ENCODE measurements around the gene ABCA4.

ABCA4 gene

GRCh38 chr1:94105957-94106529, 14.9 kb downstream of the ABCA4 start:
- Histone ChIP-seq H4K20me1 (peaks cover 6% of the 10 kb centered on the region), H3K27me3 (peaks cover 48% of the 10 kb centered on the region), H3K36me3 (no peaks in the 10 kb centered on the region), H3K4me1 (peaks cover 74% of the 10 kb centered on the region), H3K27ac (no peak overlapping the region), H3K4me3 (no peak overlapping the region), H3K4me2 (peak overlapping the region; percentile 88), H3K9ac (no peak overlapping the region), H3K9me3 (no peaks in the 10 kb centered on the region)
- TF ChIP-seq Cebpa-rat (IDR thresholded peaks at IDR 0.05) = no peak

DNA sequence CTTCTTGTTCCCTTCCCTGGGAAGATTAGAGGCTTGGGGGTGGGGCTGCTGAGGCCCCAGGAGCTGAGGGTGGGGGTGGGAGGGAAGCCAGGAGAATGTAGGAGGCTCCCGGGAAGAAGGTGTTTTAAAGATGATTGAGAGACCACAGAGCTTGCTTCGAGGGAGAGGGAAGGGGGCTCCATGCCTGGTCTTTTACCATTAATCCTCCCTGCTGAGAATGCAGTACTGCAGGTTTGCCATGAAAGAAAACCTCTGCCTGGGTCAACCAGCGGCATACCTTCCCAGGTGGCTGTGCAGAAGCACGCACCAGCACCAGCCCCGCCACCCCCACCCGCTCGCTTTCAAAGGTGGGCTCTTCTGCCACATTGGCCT, 15.4 kb downstream of the ABCA4 start:
- Histone ChIP-seq H4K20me1 (peaks cover 6% of the 10 kb centered on the region), H3K4me3 (no peak overlapping the region), H3K4me2 (peak overlapping the region; percentile 88), H3K27ac (no peak overlapping the region), H3K36me3 (no peaks in the 10 kb centered on the region), H3K9ac (no peak overlapping the region), H3K4me1 (peaks cover 69% of the 10 kb centered on the region), H3K27me3 (peaks cover 48% of the 10 kb centered on the region), H3K9me3 (no peaks in the 10 kb centered on the region)
- no peak for TF ChIP-seq Cebpa-rat (IDR thresholded peaks at IDR 0.05)

DNA sequence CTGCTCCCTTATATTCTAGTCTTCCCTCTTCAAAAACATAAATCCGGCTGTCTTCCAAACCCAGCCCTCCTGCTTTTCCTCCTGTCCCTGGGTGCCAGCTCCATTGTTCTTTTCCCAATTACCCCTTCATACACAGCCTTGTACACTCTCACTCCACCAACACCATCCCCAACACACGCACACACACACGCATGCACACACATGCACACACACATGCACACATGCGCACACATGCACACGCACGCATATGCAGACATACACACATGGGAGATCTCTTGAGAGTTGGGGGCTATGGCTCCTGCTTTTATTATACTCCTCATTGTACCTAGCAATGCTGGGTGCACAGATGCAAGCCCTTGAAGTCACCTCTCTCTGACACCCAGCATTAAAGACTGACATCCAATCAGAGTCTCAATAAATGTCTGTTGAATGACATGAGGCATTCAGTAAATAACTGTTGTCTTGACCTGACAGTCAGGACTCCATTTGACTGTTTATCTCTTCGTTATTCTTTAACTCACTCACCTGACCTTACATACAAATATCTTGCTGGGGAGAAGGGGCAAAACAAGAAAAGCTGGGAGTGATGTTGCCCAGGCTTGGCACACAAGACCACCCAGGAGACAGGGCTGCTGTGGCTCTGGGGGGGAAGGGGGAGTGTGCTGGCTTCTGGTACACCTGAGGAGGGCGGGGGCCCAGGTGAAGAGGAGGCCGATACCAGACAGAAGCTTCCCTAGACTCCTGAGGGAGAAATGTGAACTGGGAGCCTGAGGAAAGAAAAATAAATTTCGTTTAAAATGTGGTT, 16.0 kb downstream of the ABCA4 start:
- peaks cover 6% of the 10 kb centered on the region for H4K20me1 ChIP-seq
- H3K4me1 ChIP-seq = peaks cover 64% of the 10 kb centered on the region
- H3K27me3 ChIP-seq = peaks cover 48% of the 10 kb centered on the region
- H3K4me3 ChIP-seq = no peak overlapping the region
- no peaks in the 10 kb centered on the region for H3K36me3 ChIP-seq
- no peak overlapping the region for H3K27ac ChIP-seq
- no peak overlapping the region for H3K9ac ChIP-seq
- no peaks in the 10 kb centered on the region for H3K9me3 ChIP-seq
- peak overlapping the region; percentile 88 for H3K4me2 ChIP-seq
- TF ChIP-seq Cebpa-rat (IDR thresholded peaks at IDR 0.05) = no peak

GRCh38 chr1:94104127-94104684, 16.7 kb downstream of the ABCA4 start:
- no peak overlapping the region for H3K4me3 ChIP-seq
- no peak overlapping the region for H3K27ac ChIP-seq
- H3K4me1 ChIP-seq = peaks cover 64% of the 10 kb centered on the region
- no peak for TF ChIP-seq Cebpa-rat (IDR thresholded peaks at IDR 0.05)
- H3K36me3 ChIP-seq = no peaks in the 10 kb centered on the region
- H3K4me2 ChIP-seq = peak overlapping the region; percentile 88
- H3K27me3 ChIP-seq = peaks cover 48% of the 10 kb centered on the region
- H3K9ac ChIP-seq = no peak overlapping the region
- no peaks in the 10 kb centered on the region for H3K9me3 ChIP-seq
- peaks cover 6% of the 10 kb centered on the region for H4K20me1 ChIP-seq

DNA sequence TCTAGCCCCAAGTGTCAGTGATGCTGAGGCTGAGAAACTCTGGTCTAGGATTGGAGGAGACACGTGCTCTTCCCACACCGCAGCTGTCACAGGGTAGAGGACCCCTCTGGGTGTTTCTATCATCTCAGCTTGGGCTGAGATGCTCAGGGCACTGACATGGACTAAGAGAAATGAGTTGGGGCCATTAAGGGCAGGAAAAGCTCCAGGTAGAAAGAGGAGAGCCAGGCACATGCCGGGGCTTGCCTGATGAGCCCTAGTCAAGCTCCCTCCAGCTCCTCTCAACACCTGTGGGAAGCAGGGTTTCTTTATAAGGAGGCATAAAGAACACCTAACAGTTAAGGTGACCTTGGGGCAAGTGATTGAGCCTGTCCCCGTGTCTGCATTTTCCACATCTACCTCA, 17.3 kb downstream of the ABCA4 start:
- Histone ChIP-seq H3K27me3 (peaks cover 48% of the 10 kb centered on the region), H4K20me1 (peaks cover 6% of the 10 kb centered on the region)

DNA sequence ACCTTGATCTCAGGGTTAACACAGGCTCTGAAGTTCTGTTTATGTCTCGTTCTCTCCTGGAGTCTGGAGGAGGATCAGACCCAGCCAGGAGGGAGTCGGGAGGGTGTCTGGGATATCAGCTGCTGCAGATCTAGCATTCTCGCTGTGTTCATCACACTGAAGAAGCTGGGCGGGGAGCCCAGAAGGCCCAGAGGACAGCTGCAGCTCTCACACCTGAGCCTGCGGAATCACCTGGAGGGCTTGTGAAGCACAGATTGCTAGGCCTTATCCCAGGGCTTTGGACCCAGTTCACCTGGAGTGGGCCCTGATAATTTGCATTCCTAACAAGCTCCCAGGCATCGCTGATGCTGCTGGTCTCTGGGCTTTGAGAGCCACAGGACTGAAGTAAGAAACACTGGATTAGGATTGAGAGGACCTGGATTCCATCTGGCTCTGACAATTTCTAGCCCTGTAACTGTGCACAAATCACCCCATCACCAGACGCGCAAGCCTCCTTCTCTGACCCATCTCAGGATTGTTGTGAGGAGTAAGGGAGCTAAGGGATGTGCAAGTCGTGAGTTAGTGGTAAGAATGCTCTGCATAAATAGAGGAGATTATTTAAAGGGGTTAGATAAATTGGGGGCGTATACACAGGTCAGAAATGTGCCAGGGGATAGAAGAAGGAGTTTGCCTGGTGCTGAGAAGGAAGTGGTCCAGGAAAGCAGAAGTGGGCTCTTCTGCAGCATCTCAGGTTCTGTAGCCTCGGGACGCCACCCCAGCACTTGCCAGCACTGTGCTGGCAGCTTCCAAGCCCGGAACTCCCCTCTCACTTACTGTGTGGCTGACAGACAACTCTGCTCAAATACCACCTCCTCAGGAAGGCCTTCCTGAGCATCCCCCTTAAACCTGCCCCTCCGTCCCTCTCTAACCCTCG, 19.1 kb downstream of the ABCA4 start:
- peak overlapping the region; percentile 21 for H3K4me2 ChIP-seq
- H3K27me3 ChIP-seq = peaks cover 32% of the 10 kb centered on the region
- no peak overlapping the region for H3K9ac ChIP-seq
- peaks cover 73% of the 10 kb centered on the region for H3K4me1 ChIP-seq
- no peak overlapping the region for H3K27ac ChIP-seq
- TF ChIP-seq Cebpa-rat (IDR thresholded peaks at IDR 0.05) = no peak
- H3K4me3 ChIP-seq = no peak overlapping the region
- no peaks in the 10 kb centered on the region for H3K36me3 ChIP-seq
- no peaks in the 10 kb centered on the region for H3K9me3 ChIP-seq
- peaks cover 6% of the 10 kb centered on the region for H4K20me1 ChIP-seq

More for the DNA sequence above, 17.3 kb downstream of the ABCA4 start:
- H3K4me3 ChIP-seq = no peak overlapping the region
- H3K4me1 ChIP-seq = peaks cover 67% of the 10 kb centered on the region
- H3K9ac ChIP-seq = no peak overlapping the region
- no peak for TF ChIP-seq Cebpa-rat (IDR thresholded peaks at IDR 0.05)
- H3K4me2 ChIP-seq = no peak overlapping the region
- H3K9me3 ChIP-seq = no peaks in the 10 kb centered on the region
- no peaks in the 10 kb centered on the region for H3K36me3 ChIP-seq
- H3K27ac ChIP-seq = no peak overlapping the region

GRCh38 chr1:94100785-94101612, 19.9 kb downstream of the ABCA4 start:
- Histone ChIP-seq H3K4me3 (no peak overlapping the region), H3K4me1 (peaks cover 73% of the 10 kb centered on the region)

GRCh38 chr1:94100129-94100784, 20.7 kb downstream of the ABCA4 start:
- TF ChIP-seq Cebpa-rat (IDR thresholded peaks at IDR 0.05) = no peak
- peak overlapping the region; percentile 51; the same call in 1 of the 2 replicates for H3K4me2 ChIP-seq
- no peak overlapping the region for H3K27ac ChIP-seq
- no peaks in the 10 kb centered on the region for H3K36me3 ChIP-seq
- no peak overlapping the region for H3K4me3 ChIP-seq
- H3K4me1 ChIP-seq = peaks cover 73% of the 10 kb centered on the region
- peaks cover 30% of the 10 kb centered on the region for H3K27me3 ChIP-seq
- no peak overlapping the region for H3K9ac ChIP-seq
- H3K9me3 ChIP-seq = no peaks in the 10 kb centered on the region
- H4K20me1 ChIP-seq = no peaks in the 10 kb centered on the region

More at GRCh38 chr1:94100785-94101612, 19.9 kb downstream of the ABCA4 start:
- no peak for TF ChIP-seq Cebpa-rat (IDR thresholded peaks at IDR 0.05)
- no peaks in the 10 kb centered on the region for H3K36me3 ChIP-seq
- H3K9me3 ChIP-seq = no peaks in the 10 kb centered on the region
- peak overlapping the region; percentile 21; the same call in 1 of the 2 replicates for H3K4me2 ChIP-seq
- H3K9ac ChIP-seq = no peak overlapping the region
- H4K20me1 ChIP-seq = peaks cover 5% of the 10 kb centered on the region
- H3K27me3 ChIP-seq = peaks cover 31% of the 10 kb centered on the region
- no peak overlapping the region for H3K27ac ChIP-seq
